Osteocyte (in vitro differentiated cells): Measurements from ENCODE around the gene COQ4. TPM values are rescaled to one million over a fixed set of nuclear protein-coding genes. Genes with fewer than 3 reads are reported as not detected.

Source experiments
- DNase-seq: peaks from one replicate; pipeline ENCODE4 v3.0.0; 2021; ENCODE audit warnings: mixed read lengths; ENCODE audit not compliant: unreplicated experiment; ENCODE audit errors: extremely low spot score
- H3K27ac Mint-ChIP-seq: one replicate; pipeline ENCODE4 v1.8.0; 2021; ENCODE audit warnings: mild to moderate bottlenecking, mixed read lengths; ENCODE audit not compliant: unreplicated experiment
- H3K27me3 Mint-ChIP-seq: one replicate; pipeline ENCODE4 v1.8.0; 2021; ENCODE audit warnings: mixed read lengths; ENCODE audit not compliant: unreplicated experiment
- H3K36me3 Mint-ChIP-seq: one replicate; pipeline ENCODE4 v1.8.0; 2021; ENCODE audit warnings: mixed read lengths; ENCODE audit not compliant: unreplicated experiment
- H3K4me1 Mint-ChIP-seq: one replicate; pipeline ENCODE4 v1.8.0; 2021; ENCODE audit warnings: mixed read lengths; ENCODE audit not compliant: unreplicated experiment
- H3K4me3 Mint-ChIP-seq: one replicate; pipeline ENCODE4 v1.8.0; 2021; ENCODE audit warnings: mild to moderate bottlenecking, moderate library complexity, mixed read lengths; ENCODE audit not compliant: unreplicated experiment
- H3K9me3 Mint-ChIP-seq: one replicate; pipeline ENCODE4 v1.8.0; 2021; ENCODE audit warnings: mixed read lengths; ENCODE audit not compliant: unreplicated experiment
- total RNA-seq: library from RNA; stranded (reverse); gene quantifications from 2 replicates; pipeline ENCODE4 v1.2.1, GENCODE V29; 2021
- TF ChIP-seq, protein P1 (sequence below): fragments of 200-600 bp; sonication (generic); IDR thresholded peaks from 2 replicates; pipeline ENCODE4 v1.5.0; 2021; ENCODE audit warnings: antibody characterized with exemption, mild to moderate bottlenecking, moderate library complexity

The COQ4 gene
- total RNA-seq, 1 donor from 2014 or later = 38.4 TPM

DNA sequence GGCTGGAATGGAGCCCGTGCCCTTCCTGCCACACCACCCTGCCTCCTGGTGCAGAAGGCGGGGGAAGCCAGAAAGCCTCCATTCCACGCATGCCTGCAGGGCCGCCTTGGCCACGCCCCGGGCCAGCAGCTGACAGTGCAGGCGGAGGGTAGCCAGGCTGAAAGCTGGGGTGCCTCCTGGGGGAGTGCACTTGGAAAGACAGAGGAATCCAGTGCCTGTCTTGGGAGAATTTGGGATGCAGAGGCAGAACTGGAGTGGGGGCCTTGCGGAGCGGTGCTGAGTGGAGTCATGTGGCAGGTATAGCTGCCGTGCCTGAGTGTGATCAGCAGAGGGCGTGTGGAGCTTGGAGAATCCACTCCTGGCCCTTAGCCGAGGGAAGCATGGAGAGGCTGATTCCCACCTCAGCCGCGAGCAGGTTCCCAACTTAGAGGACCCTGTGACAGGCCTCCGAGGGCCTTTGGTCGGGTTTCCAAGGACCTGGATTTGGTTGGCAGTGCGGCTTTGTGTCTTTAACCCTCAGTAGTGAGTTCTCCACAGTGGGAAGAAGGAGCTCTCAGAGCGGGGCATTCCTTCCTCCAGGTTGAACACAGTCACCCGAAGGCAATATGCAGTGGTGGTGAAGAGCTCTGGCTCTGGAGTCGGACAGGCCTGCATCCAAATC, 39.5 kb downstream of the COQ4 start:
- peak overlapping the region; percentile 74 for H3K4me3 Mint-ChIP-seq
- DNase-seq = peak; percentile 93

DNA sequence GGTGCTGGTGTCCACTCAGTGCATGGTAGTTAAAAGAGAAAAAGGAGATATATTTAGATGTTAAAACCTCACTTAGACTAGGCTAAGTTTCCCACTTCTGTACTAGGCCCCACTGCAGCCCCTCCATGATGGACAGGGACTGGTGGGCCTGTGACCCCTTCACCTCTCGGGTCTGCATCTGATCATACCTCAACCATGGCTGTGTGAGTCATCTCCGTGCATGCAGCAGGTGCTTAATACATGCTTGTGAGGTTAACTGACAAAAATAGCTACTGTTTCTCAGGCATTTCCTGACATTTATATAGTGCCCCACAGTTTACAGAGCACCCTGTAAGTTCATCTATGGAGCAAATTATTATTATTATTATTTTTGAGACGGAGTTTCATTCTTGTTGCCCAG, 40.1 kb downstream of the COQ4 start:
- no peaks in the 10 kb centered on the region for H3K9me3 Mint-ChIP-seq
- no peak overlapping the region for H3K4me3 Mint-ChIP-seq
- H3K36me3 Mint-ChIP-seq = no peaks in the 10 kb centered on the region
- TF ChIP-seq, protein P1, sequence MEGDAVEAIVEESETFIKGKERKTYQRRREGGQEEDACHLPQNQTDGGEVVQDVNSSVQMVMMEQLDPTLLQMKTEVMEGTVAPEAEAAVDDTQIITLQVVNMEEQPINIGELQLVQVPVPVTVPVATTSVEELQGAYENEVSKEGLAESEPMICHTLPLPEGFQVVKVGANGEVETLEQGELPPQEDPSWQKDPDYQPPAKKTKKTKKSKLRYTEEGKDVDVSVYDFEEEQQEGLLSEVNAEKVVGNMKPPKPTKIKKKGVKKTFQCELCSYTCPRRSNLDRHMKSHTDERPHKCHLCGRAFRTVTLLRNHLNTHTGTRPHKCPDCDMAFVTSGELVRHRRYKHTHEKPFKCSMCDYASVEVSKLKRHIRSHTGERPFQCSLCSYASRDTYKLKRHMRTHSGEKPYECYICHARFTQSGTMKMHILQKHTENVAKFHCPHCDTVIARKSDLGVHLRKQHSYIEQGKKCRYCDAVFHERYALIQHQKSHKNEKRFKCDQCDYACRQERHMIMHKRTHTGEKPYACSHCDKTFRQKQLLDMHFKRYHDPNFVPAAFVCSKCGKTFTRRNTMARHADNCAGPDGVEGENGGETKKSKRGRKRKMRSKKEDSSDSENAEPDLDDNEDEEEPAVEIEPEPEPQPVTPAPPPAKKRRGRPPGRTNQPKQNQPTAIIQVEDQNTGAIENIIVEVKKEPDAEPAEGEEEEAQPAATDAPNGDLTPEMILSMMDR = no peak
- no peak overlapping the region for H3K27ac Mint-ChIP-seq
- H3K4me1 Mint-ChIP-seq = peaks cover 27% of the 10 kb centered on the region
- no peaks in the 10 kb centered on the region for H3K27me3 Mint-ChIP-seq
- no peak for DNase-seq

More for the DNA sequence above, 39.5 kb downstream of the COQ4 start:
- Mint-ChIP-seq H3K9me3 (no peaks in the 10 kb centered on the region), H3K27me3 (no peaks in the 10 kb centered on the region), H3K27ac (peak overlapping the region; percentile 85), H3K4me1 (peaks cover 27% of the 10 kb centered on the region), H3K36me3 (peaks cover 2% of the 10 kb centered on the region)
- TF ChIP-seq, protein P1 = peak; percentile 93

DNA sequence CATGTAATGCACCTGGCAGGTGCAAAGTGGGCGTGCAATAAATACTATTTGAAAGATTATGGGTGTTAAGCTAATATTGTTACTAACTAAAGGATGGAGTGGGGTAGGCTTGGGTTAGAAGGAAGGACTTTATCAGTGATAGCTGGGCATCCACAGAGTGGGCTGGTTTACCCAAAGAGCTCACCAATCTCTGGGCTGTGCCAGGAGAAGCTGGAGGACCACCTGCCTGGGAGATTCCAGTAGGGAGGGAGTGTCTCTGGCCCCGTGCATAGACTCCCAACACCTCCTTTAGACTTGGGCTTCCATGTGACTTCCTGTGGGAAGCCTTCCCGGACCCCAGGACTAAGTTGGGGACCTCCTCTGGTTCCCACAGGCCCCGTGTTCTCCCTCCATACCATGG, 42.9 kb downstream of the COQ4 start:
- TF ChIP-seq, protein P1 = no peak
- no peaks in the 10 kb centered on the region for H3K9me3 Mint-ChIP-seq
- H3K4me3 Mint-ChIP-seq = peak overlapping the region; percentile 32
- peaks cover 33% of the 10 kb centered on the region for H3K4me1 Mint-ChIP-seq
- peak overlapping the region; percentile 73 for H3K27ac Mint-ChIP-seq
- no peak for DNase-seq
- H3K36me3 Mint-ChIP-seq = no peaks in the 10 kb centered on the region
- H3K27me3 Mint-ChIP-seq = no peaks in the 10 kb centered on the region

DNA sequence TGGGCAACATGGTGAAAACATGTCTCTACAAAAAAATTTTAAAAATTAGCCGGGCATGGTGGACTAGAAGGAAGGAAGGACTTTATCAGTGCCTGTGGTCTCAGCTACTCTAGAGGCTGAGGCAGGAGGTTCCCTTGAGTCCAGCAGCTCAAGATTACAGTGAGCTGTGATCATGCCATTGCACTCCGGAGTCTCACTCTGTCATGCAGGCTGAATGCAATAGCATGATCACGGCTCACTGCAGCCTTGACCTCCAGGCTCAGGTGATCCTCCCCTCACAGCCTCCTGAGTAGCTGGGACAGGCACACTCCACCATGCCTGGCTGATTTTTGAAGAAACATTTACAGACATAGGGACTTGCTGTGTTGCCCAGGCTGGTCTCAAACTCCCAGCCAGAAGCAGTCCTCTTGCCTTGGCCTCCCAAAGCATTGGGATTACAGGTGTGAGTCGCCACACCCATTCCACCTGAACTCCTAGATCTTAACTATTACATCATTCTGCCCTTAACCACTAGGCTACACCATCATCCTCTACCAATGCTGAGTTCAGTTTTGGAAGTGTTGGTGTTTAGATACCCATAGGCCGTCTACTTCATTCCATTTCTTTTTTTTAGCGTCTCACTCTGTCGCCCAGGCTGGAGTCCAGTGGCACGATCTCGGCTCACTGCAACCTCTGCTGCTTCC, 46.5 kb downstream of the COQ4 start:
- DNase-seq = no peak

DNA sequence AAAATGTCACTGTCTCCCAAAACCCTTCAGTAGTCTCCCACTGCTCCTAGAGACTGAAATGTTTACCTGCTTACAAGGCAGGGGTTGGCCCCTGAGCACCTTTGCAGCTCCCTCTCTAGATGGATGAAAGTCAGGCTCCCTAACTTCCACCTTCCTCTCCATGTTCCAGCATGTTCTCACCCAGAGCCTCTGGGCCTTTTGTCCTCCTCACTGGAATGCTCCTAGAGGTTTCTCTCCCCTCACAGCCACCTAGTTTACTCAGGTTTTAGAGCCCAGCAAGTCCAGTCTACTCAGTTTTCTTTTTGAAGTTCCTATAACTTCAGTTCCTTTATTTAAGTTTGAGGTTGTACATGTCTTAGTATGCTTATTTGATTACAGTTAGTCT, 47.7 kb downstream of the COQ4 start:
- peak overlapping the region; percentile 97 for H3K4me3 Mint-ChIP-seq
- H3K4me1 Mint-ChIP-seq = peaks cover 27% of the 10 kb centered on the region

More for the DNA sequence above, 46.5 kb downstream of the COQ4 start:
- Mint-ChIP-seq H3K4me1 (peaks cover 37% of the 10 kb centered on the region), H3K9me3 (no peaks in the 10 kb centered on the region), H3K4me3 (no peak overlapping the region), H3K27ac (no peak overlapping the region), H3K36me3 (no peaks in the 10 kb centered on the region), H3K27me3 (no peaks in the 10 kb centered on the region)
- TF ChIP-seq, protein P1 = no peak

More for the DNA sequence above, 47.7 kb downstream of the COQ4 start:
- no peak for DNase-seq
- H3K36me3 Mint-ChIP-seq = no peaks in the 10 kb centered on the region
- H3K9me3 Mint-ChIP-seq = no peaks in the 10 kb centered on the region
- TF ChIP-seq, protein P1 = no peak
- peak overlapping the region; percentile 98 for H3K27ac Mint-ChIP-seq
- no peaks in the 10 kb centered on the region for H3K27me3 Mint-ChIP-seq
